Neural progenitor cell (in vitro differentiated cells): ENCODE results near the gene GPR75. TPM values are rescaled to one million over a fixed set of nuclear protein-coding genes. Genes with fewer than 3 reads are reported as not detected.
"Not testable (repeated sequence)": the region's sequence is repeated elsewhere in the genome, so short reads cannot be mapped to it uniquely, and the experiment has no call there.

Experiments used
- DNase-seq: peaks from one replicate; pipeline ENCODE4 v3.0.0-alpha.2; 2016; ENCODE audit warnings: low spot score
- H2AFZ ChIP-seq: fragments of 200-600 bp; sonication (generic); replicated peaks from 2 replicates; pipeline ENCODE4 v1.6.1; 2016; ENCODE audit warnings: antibody characterized with exemption
- H3F3A ChIP-seq: fragments of 200-600 bp; sonication (generic); 2 replicates; pipeline ENCODE4 v1.6.1; 2016; ENCODE audit warnings: antibody characterized with exemption, low read depth
- H3K27ac ChIP-seq: fragments of 200-600 bp; sonication (generic); 2 replicates; pipeline ENCODE4 v1.5.1; 2016; ENCODE audit warnings: mild to moderate bottlenecking
- H3K27me3 ChIP-seq: fragments of 200-600 bp; sonication (generic); 2 replicates; pipeline ENCODE4 v1.6.1; 2016; ENCODE audit warnings: mild to moderate bottlenecking, moderate library complexity
- H3K36me3 ChIP-seq: fragments of 200-600 bp; sonication (generic); 2 replicates; pipeline ENCODE4 v1.5.1; 2016
- H3K4me1 ChIP-seq: fragments of 200-600 bp; sonication (generic); 2 replicates; pipeline ENCODE4 v1.6.1; 2016; ENCODE audit warnings: mixed run types
- H3K4me2 ChIP-seq: fragments of 200-600 bp; sonication (generic); 2 replicates; pipeline ENCODE4 v1.6.1; 2016
- H3K4me3 ChIP-seq: fragments of 200-600 bp; sonication (generic); 2 replicates; pipeline ENCODE4 v1.5.1; 2016
- H3K79me2 ChIP-seq: fragments of 200-600 bp; sonication (generic); 2 replicates; pipeline ENCODE4 v1.6.1; 2016; ENCODE audit warnings: low read depth
- H3K9ac ChIP-seq: fragments of 200-600 bp; sonication (generic); 2 replicates; pipeline ENCODE4 v1.6.1; 2016
- H3K9me3 ChIP-seq: fragments of 200-600 bp; sonication (generic); 2 replicates; pipeline ENCODE4 v1.5.1; 2016; ENCODE audit warnings: low read depth
- H4K20me1 ChIP-seq: fragments of 200-600 bp; sonication (generic); 2 replicates; pipeline ENCODE4 v1.6.1; 2016; ENCODE audit warnings: low read depth
- H3K27ac Mint-ChIP-seq: 3 replicates; pipeline ENCODE4 v1.8.0; 2021; ENCODE audit warnings: mixed read lengths
- H3K27me3 Mint-ChIP-seq: 2 replicates; pipeline ENCODE4 v1.8.0; 2022; ENCODE audit warnings: low read depth, mild to moderate bottlenecking, inconsistent platforms, moderate library complexity, mixed read lengths; ENCODE audit not compliant: insufficient read depth
- H3K36me3 Mint-ChIP-seq: 3 replicates; pipeline ENCODE4 v1.8.0; 2021; ENCODE audit warnings: mixed read lengths
- H3K4me1 Mint-ChIP-seq: 3 replicates; pipeline ENCODE4 v1.8.0; 2021; ENCODE audit warnings: mixed read lengths
- H3K4me3 Mint-ChIP-seq: 3 replicates; pipeline ENCODE4 v1.8.0; 2021; ENCODE audit warnings: mild to moderate bottlenecking, moderate library complexity, mixed read lengths
- H3K9me3 Mint-ChIP-seq: 3 replicates; pipeline ENCODE4 v1.8.0; 2020; ENCODE audit warnings: mixed read lengths
- EZH2 ChIP-seq: fragments of 200-600 bp; sonication (generic); IDR thresholded peaks from 2 replicates; pipeline ENCODE4 v1.6.1; 2017; ENCODE audit warnings: antibody characterized with exemption, mild to moderate bottlenecking, moderate library complexity
- EZH2phosphoT487 ChIP-seq: fragments of 200-600 bp; sonication (generic); IDR thresholded peaks from 2 replicates; pipeline ENCODE4 v1.6.1; 2017; ENCODE audit warnings: antibody characterized with exemption
- total RNA-seq: library from RNA; depleted of rRNA; stranded (reverse); fragments of >200 nt; gene quantifications from 2 replicates; pipeline ENCODE4 v1.2.3, GENCODE V29; 2015; ENCODE audit warnings: low replicate concordance
- TF ChIP-seq, protein P1 (sequence below): fragments of 200-600 bp; sonication (generic); IDR thresholded peaks from 2 replicates; pipeline ENCODE4 v1.5.1; 2017; ENCODE audit warnings: antibody characterized with exemption, mild to moderate bottlenecking

The GPR75 gene
- total RNA-seq, 1 donor from 2014 or later, result 0.94 TPM

DNA sequence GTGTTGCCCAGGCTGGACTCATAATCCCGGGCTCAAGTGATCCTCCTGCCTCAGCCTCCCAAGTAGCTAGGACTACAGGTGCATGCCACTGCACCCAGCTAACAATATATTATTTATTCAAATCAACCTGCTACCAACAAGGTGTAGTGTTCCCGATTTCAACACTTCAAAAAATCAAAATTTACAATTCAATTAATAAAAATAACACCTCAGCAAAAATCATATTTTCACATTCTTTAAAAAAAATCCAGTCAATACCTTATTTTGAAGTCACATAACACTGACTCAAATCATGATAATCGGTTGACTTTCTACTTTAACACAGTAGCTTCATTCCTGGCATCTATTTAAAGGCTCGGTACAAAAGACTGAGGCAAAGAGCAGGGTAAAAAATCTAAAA lies 7.2 kb downstream of the GPR75 start:
- TF ChIP-seq, protein P1, sequence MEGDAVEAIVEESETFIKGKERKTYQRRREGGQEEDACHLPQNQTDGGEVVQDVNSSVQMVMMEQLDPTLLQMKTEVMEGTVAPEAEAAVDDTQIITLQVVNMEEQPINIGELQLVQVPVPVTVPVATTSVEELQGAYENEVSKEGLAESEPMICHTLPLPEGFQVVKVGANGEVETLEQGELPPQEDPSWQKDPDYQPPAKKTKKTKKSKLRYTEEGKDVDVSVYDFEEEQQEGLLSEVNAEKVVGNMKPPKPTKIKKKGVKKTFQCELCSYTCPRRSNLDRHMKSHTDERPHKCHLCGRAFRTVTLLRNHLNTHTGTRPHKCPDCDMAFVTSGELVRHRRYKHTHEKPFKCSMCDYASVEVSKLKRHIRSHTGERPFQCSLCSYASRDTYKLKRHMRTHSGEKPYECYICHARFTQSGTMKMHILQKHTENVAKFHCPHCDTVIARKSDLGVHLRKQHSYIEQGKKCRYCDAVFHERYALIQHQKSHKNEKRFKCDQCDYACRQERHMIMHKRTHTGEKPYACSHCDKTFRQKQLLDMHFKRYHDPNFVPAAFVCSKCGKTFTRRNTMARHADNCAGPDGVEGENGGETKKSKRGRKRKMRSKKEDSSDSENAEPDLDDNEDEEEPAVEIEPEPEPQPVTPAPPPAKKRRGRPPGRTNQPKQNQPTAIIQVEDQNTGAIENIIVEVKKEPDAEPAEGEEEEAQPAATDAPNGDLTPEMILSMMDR, result no peak
- TF ChIP-seq EZH2, result no peak
- no peak for TF ChIP-seq EZH2phosphoT487
- Histone ChIP-seq H4K20me1 (no peaks in the 10 kb centered on the region), H3K4me1 (no peaks in the 10 kb centered on the region), H3K27me3 (no peaks in the 10 kb centered on the region), H3K79me2 (no peaks in the 10 kb centered on the region), H3K36me3 (no peaks in the 10 kb centered on the region), H3K4me3 (no peak overlapping the region), H3K9ac (no peak overlapping the region), H3K9me3 (no peaks in the 10 kb centered on the region), H3K27ac (no peak overlapping the region), H2AFZ (no peak overlapping the region), H3F3A (peaks cover 4% of the 10 kb centered on the region), H3K4me2 (no peak overlapping the region)
- Mint-ChIP-seq H3K27ac (no peak overlapping the region), H3K9me3 (no peaks in the 10 kb centered on the region), H3K36me3 (peaks cover 24% of the 10 kb centered on the region), H3K4me1 (peaks cover 2% of the 10 kb centered on the region), H3K27me3 (no peaks in the 10 kb centered on the region), H3K4me3 (no peak overlapping the region)
- DNase-seq, result no peak

DNA sequence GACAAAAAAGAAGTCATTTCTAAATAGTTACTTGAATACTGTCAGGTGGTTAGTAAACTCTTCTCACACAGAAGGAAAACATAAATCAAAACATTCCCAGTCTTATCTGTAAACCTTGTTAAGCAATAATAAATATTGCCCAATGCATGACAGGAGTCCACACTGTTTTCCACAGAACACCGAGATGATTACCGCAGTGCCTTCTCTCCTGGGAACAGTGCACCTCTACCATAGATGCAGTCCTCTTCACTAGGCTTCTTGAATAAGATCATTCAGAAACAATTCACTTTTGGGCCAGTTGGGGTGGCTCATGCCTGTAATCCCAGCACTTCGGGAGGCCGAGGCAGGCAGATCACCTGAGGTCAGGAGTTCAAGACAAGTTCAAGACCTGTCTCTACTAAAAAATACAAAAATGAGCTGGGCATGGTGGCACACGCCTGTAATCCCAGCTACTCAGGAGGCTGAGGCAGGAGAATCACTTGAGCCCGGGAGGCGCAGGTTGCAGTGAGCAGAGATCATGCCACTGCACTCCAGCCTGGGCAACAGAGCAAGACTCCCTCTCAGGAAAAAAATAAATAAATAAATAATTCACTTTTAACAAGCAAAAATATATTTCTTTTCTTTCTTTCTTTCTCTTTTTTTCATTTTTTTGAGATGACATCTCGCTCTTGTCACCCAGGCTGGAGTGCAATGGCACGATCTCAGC lies 8.6 kb downstream of the GPR75 start:
- not testable (repeated sequence) for H3K27ac Mint-ChIP-seq, H3K4me2 ChIP-seq, H3K9ac ChIP-seq, H2AFZ ChIP-seq, H3K27me3 ChIP-seq, H3K79me2 ChIP-seq, H4K20me1 ChIP-seq, H3K9me3 ChIP-seq, H3K4me3 Mint-ChIP-seq, H3K4me1 Mint-ChIP-seq, DNase-seq, H3K4me1 ChIP-seq, H3F3A ChIP-seq, H3K27me3 Mint-ChIP-seq, H3K9me3 Mint-ChIP-seq, H3K27ac ChIP-seq, H3K36me3 ChIP-seq, H3K4me3 ChIP-seq
- H3K36me3 Mint-ChIP-seq, result peaks cover 27% of the 10 kb centered on the region

DNA sequence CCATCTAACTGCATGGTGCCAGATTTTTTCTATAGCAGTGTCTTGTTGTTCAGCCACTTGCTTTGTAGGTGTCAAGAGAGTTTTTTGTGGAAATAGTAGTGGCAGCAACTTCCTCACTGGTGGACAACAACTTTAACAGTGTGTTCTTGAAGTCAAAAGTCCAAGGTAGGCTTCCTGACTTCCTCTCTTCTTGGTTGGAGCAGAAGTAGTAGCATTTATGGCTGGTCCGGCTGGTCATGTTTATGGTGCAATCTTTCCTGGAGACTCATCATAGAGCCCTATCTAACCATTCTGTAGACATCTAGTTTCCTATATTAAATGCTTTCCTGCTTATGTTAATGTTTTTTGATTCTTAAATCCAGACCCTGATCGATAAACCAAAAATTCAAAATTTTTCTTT lies 11.7 kb downstream of the GPR75 start:
- no peak overlapping the region for H3K4me2 ChIP-seq
- Mint-ChIP-seq H3K27ac (no peak overlapping the region), H3K4me3 (no peak overlapping the region), H3K4me1 (no peaks in the 10 kb centered on the region), H3K9me3 (no peaks in the 10 kb centered on the region), H3K36me3 (peaks cover 11% of the 10 kb centered on the region), H3K27me3 (peaks cover 3% of the 10 kb centered on the region)
- H2AFZ ChIP-seq, result no peak overlapping the region
- H3K9ac ChIP-seq, result no peak overlapping the region
- no peak overlapping the region for H3K4me3 ChIP-seq
- no peaks in the 10 kb centered on the region for H3K27me3 ChIP-seq
- H3F3A ChIP-seq, result no peaks in the 10 kb centered on the region
- no peaks in the 10 kb centered on the region for H3K4me1 ChIP-seq
- TF ChIP-seq EZH2phosphoT487, result no peak
- no peak for TF ChIP-seq EZH2
- TF ChIP-seq, protein P1, result no peak
- H3K9me3 ChIP-seq, result no peaks in the 10 kb centered on the region
- no peaks in the 10 kb centered on the region for H4K20me1 ChIP-seq
- H3K36me3 ChIP-seq, result no peaks in the 10 kb centered on the region
- H3K79me2 ChIP-seq, result no peaks in the 10 kb centered on the region
- no peak overlapping the region for H3K27ac ChIP-seq
- DNase-seq, result no peak

DNA sequence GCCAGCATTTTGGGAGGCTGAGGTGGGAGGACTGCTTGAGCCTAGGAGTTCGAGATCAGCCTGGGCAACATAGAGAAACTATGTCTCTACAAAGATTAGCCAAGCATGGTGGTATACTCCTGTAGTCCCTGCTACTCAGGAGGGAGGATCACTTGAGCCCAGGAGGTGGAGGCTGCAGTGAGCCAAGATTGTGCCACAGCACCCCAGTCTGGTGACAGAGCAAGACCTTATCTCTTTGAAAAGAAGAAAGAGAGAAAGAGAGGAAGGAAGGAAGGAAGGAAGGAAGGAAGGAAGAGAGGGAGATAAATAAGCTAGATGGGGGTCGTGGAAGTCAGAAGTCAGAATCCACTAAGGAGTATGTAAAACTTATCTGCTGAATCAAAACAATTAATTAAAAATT lies 16.2 kb downstream of the GPR75 start:
- Histone ChIP-seq H3K9ac (no peak overlapping the region), H3K27ac (no peak overlapping the region), H3K4me1 (no peaks in the 10 kb centered on the region), H3K9me3 (no peaks in the 10 kb centered on the region), H4K20me1 (no peaks in the 10 kb centered on the region), H3K27me3 (no peaks in the 10 kb centered on the region), H3F3A (peaks cover 2% of the 10 kb centered on the region), H2AFZ (no peak overlapping the region), H3K79me2 (no peaks in the 10 kb centered on the region), H3K4me3 (no peak overlapping the region), H3K4me2 (no peak overlapping the region), H3K36me3 (no peaks in the 10 kb centered on the region)
- no peak for DNase-seq
- no peaks in the 10 kb centered on the region for H3K4me1 Mint-ChIP-seq
- H3K4me3 Mint-ChIP-seq, result no peak overlapping the region
- peaks cover 6% of the 10 kb centered on the region for H3K36me3 Mint-ChIP-seq
- H3K27ac Mint-ChIP-seq, result no peak overlapping the region
- H3K27me3 Mint-ChIP-seq, result peaks cover 3% of the 10 kb centered on the region
- peaks cover 11% of the 10 kb centered on the region for H3K9me3 Mint-ChIP-seq
- TF ChIP-seq, protein P1, result no peak
- TF ChIP-seq EZH2phosphoT487, result no peak
- no peak for TF ChIP-seq EZH2
